ENCODE data around the gene C4orf50.

GRCh38 chr4:5867866-5868265 is 150.4 kb downstream of the C4orf50 start:
- TF ChIP-seq CTCF (IDR thresholded peaks at IDR 0.05; ENCODE audit: low read length) = no peak
- TF ChIP-seq EZH2phosphoT487 (IDR thresholded peaks at IDR 0.05; ENCODE audit: low read length) = no peak
